Suprapubic skin (tissue), 3 donors: Measurements from ENCODE around the gene NAGA.

Experiments
- EP300 ChIP-seq: sonication (generic); formaldehyde crosslinking; IDR thresholded peaks from one replicate; pipeline ENCODE4 v1.6.1; 2017; ENCODE audit warnings: antibody characterized with exemption
- POLR2A ChIP-seq, 2 donors: fragments of 450-650 bp; IDR thresholded peaks; one replicate each; pipeline ENCODE4 v1.6.1; 2017; ENCODE audit warnings: antibody characterized with exemption in 2 of 2, mild to moderate bottlenecking in 2 of 2, moderate library complexity in 2 of 2
- TF ChIP-seq, protein P1 (sequence below), 2 donors: fragments of 200-600 bp in 1 of 2; fragments of 450-650 bp in 1 of 2; sonication (generic) in 1 of 2; IDR thresholded peaks; one replicate each; pipeline ENCODE4 v1.5.1; 2016 to 2019; ENCODE audit warnings: antibody characterized with exemption in 2 of 2, mild to moderate bottlenecking in 1 of 2, moderate library complexity in 1 of 2

DNA sequence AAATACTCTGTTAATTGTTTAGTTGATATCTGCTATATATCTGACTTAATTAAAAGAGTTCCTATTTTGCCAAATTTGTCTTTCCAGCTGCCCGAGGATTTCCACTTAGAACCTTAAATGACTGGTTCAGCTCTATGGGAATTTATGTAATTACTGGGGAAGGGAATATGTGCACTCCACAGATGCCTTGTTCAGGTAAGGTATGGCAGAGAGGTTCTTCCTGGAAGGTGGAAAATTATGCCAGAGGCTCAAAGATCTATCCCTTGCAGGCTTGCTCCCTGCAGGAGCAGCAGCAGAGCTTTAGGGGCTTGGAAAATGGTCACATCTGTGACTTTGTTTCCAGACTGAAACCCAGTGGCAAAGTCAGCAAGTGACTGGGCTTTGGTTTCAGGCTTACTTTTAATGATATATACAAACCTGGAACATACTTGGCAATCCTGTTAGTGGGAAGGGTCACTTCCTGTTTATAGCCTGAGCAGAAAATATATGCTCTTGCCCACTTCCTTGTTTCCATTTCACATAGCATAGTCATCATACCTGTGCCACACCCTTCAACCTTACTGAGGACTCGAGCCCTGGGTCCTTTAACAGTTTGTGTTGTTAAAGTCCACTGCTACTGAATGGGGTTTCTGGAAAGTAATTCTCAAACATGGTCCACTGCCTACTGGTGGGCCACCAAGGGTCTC, 48.3 kb downstream of the NAGA start:
- TF ChIP-seq, protein P1, sequence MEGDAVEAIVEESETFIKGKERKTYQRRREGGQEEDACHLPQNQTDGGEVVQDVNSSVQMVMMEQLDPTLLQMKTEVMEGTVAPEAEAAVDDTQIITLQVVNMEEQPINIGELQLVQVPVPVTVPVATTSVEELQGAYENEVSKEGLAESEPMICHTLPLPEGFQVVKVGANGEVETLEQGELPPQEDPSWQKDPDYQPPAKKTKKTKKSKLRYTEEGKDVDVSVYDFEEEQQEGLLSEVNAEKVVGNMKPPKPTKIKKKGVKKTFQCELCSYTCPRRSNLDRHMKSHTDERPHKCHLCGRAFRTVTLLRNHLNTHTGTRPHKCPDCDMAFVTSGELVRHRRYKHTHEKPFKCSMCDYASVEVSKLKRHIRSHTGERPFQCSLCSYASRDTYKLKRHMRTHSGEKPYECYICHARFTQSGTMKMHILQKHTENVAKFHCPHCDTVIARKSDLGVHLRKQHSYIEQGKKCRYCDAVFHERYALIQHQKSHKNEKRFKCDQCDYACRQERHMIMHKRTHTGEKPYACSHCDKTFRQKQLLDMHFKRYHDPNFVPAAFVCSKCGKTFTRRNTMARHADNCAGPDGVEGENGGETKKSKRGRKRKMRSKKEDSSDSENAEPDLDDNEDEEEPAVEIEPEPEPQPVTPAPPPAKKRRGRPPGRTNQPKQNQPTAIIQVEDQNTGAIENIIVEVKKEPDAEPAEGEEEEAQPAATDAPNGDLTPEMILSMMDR (IDR thresholded peaks at IDR 0.05) = no peak
- no peak for TF ChIP-seq EP300
- TF ChIP-seq POLR2A (IDR thresholded peaks at IDR 0.05) = no peak
